PFSK-1 (cell line): ENCODE data around the gene CSKMT.

Experiments used
- POLR2AphosphoS5 ChIP-seq: IDR thresholded peaks from 2 replicates; pipeline ENCODE4 v1.6.1; 2012; ENCODE audit warnings: low read depth, mild to moderate bottlenecking, control low read depth, low read length, moderate library complexity
- SIN3A ChIP-seq: IDR thresholded peaks from 2 replicates; pipeline ENCODE4 v1.6.1; 2012; ENCODE audit warnings: mild to moderate bottlenecking, low read length, moderate library complexity, borderline replicate concordance; ENCODE audit not compliant: insufficient read depth
- TAF1 ChIP-seq: IDR thresholded peaks from 2 replicates; pipeline ENCODE4 v1.6.1; 2012; ENCODE audit warnings: low read length, control low read depth, borderline replicate concordance; ENCODE audit not compliant: insufficient read depth
- TF ChIP-seq, protein P1 (sequence below), 2 experiments: IDR thresholded peaks; 2 replicates each; pipeline versions ENCODE4 v1.6.1 to v1.8.0; 2011 to 2012; ENCODE audit warnings: low read depth in 2 of 2, low read length in 2 of 2, control low read depth in 1 of 2, inconsistent platforms in 1 of 2, mild to moderate bottlenecking in 1 of 2, moderate library complexity in 1 of 2; ENCODE audit not compliant: insufficient read depth in 1 of 2

DNA sequence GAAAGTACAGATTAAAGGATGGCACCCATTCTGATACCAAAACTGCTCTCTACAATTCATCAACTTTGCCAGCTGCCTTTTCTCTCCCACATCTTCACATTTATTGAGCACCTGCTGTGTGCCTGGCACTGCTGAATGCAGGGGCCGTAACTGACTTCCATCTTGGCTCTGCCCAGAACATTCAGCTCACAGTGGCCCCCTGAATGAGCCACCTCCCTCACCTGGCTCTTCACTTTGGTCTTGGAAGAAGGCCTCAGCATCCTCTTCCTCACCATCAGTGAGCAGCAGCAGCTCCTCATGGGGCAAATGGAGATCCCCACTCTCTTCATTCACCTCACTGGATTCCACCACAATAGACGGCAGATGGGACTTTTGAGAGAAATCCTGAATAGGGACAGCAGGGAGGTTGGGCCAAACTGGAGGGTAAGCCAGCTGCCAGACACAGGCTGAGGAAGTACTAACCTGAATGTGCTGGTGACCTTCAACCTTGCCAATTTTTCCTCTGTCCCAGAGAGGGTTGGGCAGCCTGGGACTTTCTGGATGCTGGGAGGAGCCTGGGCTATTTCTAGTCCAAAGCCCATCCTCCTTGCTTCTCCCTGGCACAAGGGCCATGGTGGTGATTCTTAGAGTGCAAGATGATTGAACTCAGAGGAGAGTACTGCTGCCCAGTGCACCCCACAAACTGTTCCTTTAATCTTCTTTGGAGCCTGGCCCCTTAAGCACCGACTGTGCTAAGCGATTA is 4.5 kb downstream of the CSKMT start:
- no peak for TF ChIP-seq TAF1
- no peak for TF ChIP-seq SIN3A
- TF ChIP-seq, protein P1, sequence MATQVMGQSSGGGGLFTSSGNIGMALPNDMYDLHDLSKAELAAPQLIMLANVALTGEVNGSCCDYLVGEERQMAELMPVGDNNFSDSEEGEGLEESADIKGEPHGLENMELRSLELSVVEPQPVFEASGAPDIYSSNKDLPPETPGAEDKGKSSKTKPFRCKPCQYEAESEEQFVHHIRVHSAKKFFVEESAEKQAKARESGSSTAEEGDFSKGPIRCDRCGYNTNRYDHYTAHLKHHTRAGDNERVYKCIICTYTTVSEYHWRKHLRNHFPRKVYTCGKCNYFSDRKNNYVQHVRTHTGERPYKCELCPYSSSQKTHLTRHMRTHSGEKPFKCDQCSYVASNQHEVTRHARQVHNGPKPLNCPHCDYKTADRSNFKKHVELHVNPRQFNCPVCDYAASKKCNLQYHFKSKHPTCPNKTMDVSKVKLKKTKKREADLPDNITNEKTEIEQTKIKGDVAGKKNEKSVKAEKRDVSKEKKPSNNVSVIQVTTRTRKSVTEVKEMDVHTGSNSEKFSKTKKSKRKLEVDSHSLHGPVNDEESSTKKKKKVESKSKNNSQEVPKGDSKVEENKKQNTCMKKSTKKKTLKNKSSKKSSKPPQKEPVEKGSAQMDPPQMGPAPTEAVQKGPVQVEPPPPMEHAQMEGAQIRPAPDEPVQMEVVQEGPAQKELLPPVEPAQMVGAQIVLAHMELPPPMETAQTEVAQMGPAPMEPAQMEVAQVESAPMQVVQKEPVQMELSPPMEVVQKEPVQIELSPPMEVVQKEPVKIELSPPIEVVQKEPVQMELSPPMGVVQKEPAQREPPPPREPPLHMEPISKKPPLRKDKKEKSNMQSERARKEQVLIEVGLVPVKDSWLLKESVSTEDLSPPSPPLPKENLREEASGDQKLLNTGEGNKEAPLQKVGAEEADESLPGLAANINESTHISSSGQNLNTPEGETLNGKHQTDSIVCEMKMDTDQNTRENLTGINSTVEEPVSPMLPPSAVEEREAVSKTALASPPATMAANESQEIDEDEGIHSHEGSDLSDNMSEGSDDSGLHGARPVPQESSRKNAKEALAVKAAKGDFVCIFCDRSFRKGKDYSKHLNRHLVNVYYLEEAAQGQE (IDR thresholded peaks at IDR 0.05; ENCODE audit: insufficient read depth in 1 of 2, low read depth in 2 of 2, low read length in 2 of 2) = no peak
- TF ChIP-seq POLR2AphosphoS5 = no peak
